Stimulated activated naive CD4-positive, alpha-beta T cell treated with Interleukin-2 at 50 U/mL for 16 hours (primary cell): ENCODE measurements around the gene MCU.
"Not testable (repeated sequence)": the region's sequence is repeated elsewhere in the genome, so short reads cannot be mapped to it uniquely, and the experiment has no call there.

Source experiments
- DNase-seq: peaks from one replicate; lab custom pipeline; 2025; lab: John Stamatoyannopoulos, UW

MCU gene

GRCh38 chr10:72731916-72732419 lies 40.0 kb downstream of the MCU start:
- no peak for DNase-seq

GRCh38 chr10:72732521-72732920 lies 40.6 kb downstream of the MCU start:
- DNase-seq: no peak

- no peak for DNase-seq
These were observed 42.0 kb downstream of the MCU start for GRCh38 chr10:72733989-72734388.

- no peak for DNase-seq
These were observed 43.5 kb downstream of the MCU start for GRCh38 chr10:72735288-72735936.

GRCh38 chr10:72736176-72736827 lies 44.4 kb downstream of the MCU start:
- DNase-seq: no peak

GRCh38 chr10:72736828-72737220 lies 44.9 kb downstream of the MCU start:
- no peak for DNase-seq

- DNase-seq: not testable (repeated sequence)
These were observed 45.4 kb downstream of the MCU start for GRCh38 chr10:72737357-72737756.

GRCh38 chr10:72738486-72738885 lies 46.5 kb downstream of the MCU start:
- no peak for DNase-seq

GRCh38 chr10:72740528-72740927 lies 48.6 kb downstream of the MCU start:
- DNase-seq: no peak

GRCh38 chr10:72742092-72742491 lies 50.1 kb downstream of the MCU start:
- no peak for DNase-seq

GRCh38 chr10:72742797-72743196 lies 50.9 kb downstream of the MCU start:
- DNase-seq: no peak

- DNase-seq: no peak
These were observed 52.6 kb downstream of the MCU start for GRCh38 chr10:72744566-72744965.

GRCh38 chr10:72746426-72747363 lies 54.8 kb downstream of the MCU start:
- no peak for DNase-seq

- no peak for DNase-seq
These were observed 55.6 kb downstream of the MCU start for GRCh38 chr10:72747521-72747920.

- no peak for DNase-seq
These were observed 61.9 kb downstream of the MCU start for GRCh38 chr10:72753760-72754231.

- DNase-seq: no peak
These were observed 62.5 kb downstream of the MCU start for GRCh38 chr10:72754275-72755032.

GRCh38 chr10:72756674-72757385 lies 64.9 kb downstream of the MCU start:
- DNase-seq: no peak

GRCh38 chr10:72757732-72758131 lies 65.8 kb downstream of the MCU start:
- DNase-seq: no peak

GRCh38 chr10:72758930-72759329 lies 67.0 kb downstream of the MCU start:
- not testable (repeated sequence) for DNase-seq

GRCh38 chr10:72759584-72759983 lies 67.6 kb downstream of the MCU start:
- no peak for DNase-seq

- no peak for DNase-seq
These were observed 69.6 kb downstream of the MCU start for GRCh38 chr10:72761498-72761897.
